Stimulated activated CD8-positive, alpha-beta memory T cell treated with anti-CD3 and anti-CD28 coated beads, Interleukin-7, amount 100 ng/mL, for 24 hours (primary cell): ENCODE measurements around the gene ZNF282.
A peak's percentile ranks its signal among the peaks of the same experiment; 100 is the strongest.
"Not testable (repeated sequence)": the region's sequence is repeated elsewhere in the genome, so short reads cannot be mapped to it uniquely, and the experiment has no call there.

Experiments used
- DNase-seq: peaks from one replicate; pipeline ENCODE4 v3.0.0-alpha.2; 2020; ENCODE audit warnings: low read depth

Gene ZNF282

DNA sequence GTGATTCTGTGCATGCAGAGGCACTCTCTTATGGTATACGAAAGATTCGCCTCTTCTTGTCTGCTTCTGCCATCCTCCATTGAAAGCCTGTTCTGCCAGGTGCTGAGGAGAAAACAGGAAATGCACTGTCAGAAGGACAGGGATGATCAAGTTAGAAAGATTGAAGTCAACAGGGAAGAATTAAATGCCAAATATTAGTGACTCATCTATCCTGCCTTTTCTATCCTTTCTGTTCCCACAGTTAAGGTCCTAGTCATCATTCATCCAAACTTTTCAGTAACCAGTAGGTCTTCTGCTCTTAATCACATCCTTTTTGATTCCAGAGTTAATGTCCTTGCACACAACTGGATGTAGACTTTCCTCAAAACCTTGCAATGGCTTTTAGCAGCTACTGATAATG is 61.8 kb downstream of the ZNF282 start:
- no peak for DNase-seq

DNA sequence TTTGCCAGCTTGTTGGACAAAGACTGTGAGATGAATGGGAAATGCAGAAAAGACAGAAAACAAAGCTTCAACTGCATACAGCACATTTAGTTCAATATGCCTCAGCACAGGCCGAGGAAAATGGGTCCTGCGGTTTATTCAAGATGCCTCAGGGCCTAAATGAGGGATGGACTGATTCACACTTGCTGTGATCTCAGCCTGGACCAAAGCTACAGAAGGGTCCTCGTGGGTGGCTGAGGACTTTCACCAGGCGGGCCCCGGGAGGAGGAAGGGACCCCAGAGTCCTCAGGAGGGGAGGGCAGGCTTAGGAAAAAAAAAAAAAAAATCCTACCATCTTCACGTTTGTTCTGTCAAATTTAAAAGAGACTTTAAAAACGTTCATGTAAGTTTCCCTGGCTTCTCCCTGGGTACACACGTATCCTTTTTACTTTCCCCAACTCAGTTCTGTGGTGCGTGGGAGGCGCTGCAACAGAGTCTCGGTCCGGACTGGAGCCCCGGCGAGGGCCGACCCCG is 66.0 kb downstream of the ZNF282 start:
- no peak for DNase-seq

DNA sequence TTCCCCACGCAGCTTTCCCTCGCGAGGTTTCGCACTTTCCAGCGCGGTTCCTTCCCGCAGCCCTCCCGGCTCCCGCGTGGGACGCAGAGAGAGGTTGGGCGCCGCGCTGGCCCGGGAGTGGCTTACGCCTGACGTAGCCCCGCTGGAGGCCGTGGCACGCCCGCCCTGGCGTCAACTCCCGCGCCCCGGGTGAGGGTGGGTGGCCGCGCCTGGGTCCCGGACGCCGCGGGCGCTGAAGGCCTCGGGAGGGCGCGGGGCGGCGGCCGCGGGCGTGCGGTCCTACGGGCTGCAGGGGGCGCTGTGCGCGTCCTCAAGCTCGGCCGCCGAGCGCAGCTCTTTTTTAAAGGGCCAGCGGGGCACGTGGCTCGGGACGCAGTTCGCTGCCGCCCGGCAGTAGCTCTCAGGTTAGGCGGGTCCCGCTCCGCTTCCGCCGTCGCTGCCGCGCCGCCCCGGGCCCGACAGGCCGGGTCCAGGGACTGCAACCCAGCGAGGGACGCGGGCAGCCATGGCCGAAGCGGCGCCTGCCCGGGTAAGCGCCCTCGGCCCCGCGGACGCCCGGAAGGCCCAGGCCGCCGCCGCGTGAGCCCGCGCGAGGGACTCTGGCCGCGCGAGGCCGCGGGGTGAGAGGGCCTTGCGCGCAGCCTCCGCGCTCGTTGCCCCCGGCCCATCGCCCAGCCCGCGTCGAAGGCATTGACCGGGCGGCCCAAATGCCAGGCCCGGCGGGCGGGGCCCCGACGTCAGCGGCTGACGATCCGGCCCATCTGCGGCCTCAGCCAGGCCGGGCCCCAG is 66.7 kb downstream of the ZNF282 start, which contains the start of gene ZNF783:
ZNF783 (plus strand) TSS at position 368 of the 789 bp plus-strand sequence; CDS start at position 506, 138 bp downstream.
- DNase-seq = peak; percentile 64

DNA sequence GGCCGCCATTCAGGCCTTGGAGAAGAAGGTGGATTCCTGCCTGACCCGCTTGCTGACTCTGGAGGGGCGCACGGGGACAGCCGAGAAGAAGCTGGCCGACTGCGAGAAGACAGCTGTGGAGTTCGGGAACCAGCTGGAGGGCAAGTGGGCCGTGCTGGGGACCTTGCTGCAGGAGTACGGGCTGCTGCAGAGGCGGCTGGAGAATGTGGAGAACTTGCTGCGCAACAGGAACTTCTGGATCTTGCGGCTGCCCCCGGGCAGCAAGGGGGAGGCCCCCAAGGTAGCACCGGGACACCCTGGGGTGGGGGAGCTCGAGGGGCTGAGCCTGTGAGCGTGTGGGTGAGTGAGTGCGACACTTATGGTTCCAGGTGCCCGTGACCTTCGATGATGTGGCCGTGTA is 71.1 kb downstream of the ZNF282 start:
- no peak for DNase-seq

DNA sequence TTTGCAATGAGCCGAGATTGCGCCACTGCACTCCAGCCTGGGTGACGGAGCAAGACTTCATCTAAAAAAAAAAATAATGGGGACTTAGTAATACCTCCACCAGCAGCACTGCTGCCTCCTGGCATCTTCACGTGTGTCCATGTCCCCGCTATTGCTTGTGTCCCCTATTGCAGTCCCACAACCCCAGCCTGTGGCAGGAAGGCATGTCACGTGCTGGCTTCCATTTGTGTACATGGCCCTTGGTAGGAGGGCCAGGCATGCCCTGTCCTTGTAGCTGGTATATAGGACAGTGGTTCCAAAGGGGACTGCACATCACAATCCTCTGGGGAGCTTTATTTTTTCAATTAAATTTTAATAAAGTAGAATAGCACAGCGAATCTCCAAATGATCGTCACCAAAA is 72.4 kb downstream of the ZNF282 start:
- no peak for DNase-seq

DNA sequence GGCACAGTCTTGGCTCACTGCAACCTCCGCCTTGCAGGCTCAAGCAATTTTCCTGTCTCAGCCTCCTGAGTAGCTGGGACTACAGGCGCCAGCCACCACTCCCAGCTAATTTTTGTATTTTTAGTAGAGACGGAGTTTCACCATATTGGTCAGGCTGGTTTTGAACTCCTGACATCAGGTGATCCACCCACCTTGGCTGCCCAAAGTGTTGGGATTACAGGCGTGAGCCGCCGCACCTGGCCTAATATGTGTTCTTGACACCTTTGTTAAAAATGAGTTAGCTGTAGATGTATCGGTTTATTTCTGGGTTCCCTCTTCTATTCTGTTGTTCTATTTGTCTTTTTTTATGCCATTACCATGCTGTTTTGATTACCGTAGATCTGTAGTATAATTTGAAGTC is 79.1 kb downstream of the ZNF282 start:
- DNase-seq = not testable (repeated sequence)
